GM18519 (cell line): ENCODE results near the gene CFAP61.

ENCODE experiments used
- ATAC-seq: cut with Tn5 transposase; IDR thresholded peaks from one replicate; pipeline ENCODE4 v1.9.1; 2021; ENCODE audit warnings: mild to moderate bottlenecking, moderate library complexity; ENCODE audit not compliant: unreplicated experiment, low FRiP score

Gene CFAP61

DNA sequence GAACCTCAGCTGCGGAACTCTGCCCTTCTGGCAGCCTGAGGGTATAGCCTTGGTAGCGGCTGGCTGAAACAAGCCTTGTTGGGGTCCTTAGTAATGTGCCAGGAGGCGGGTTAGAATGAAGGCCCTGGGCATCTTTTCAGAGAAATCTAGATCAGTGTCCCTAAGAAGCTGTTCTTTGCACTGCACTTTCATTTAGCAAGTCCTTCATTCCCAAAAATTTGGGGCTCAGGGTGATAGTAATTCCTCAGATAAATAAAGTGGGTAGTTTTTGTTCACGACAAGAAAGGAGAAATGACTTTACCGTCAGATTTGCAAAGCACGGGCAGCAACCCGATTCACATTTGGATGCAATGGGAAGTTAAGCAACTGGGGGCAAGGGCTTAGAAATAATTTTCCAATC lies 318.8 kb downstream of the CFAP61 start:
- no peak for ATAC-seq

DNA sequence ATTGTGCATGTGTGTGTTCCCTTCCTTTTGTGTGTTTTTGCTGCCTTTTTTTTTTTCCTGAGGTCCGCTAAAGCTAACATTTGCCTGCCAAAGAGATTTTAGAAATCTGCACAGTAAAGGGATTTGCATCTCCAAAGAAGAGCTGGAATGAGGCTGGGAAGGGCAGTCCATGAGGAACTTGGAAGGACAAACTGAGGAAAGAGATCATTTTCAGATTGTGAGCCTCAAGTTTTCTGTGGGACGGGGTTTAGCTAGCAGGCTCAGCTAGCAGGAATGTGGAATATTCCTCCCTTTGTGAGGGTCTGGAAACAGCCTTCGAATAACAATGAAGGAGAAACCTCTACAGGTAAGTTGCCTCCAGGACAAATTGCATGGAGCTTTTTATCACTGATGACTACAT lies 319.3 kb downstream of the CFAP61 start:
- ATAC-seq = no peak

DNA sequence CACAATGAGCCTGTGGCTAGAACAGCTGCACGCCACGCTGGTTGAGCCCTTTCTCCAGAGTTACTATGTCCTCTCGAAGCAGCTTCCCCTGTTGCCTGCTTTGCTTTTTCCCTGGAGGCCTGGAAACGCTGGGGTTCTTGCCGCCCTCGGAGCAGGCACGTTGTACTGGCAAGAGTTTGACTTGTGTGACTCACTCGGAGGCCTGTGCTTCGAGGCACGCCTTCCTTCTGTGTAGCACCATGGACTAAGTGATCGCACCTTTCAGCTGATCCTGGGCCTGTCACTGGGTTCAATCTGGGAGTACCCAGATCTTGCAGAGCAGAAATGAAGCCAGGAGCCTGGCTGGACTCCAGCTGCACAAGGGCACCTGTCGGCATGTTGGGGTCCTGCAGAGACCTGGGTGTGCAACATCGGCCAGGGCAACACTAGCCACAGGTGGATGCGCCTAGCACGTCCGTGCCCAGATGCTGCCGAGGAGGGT lies 320.8 kb downstream of the CFAP61 start:
- no peak for ATAC-seq

DNA sequence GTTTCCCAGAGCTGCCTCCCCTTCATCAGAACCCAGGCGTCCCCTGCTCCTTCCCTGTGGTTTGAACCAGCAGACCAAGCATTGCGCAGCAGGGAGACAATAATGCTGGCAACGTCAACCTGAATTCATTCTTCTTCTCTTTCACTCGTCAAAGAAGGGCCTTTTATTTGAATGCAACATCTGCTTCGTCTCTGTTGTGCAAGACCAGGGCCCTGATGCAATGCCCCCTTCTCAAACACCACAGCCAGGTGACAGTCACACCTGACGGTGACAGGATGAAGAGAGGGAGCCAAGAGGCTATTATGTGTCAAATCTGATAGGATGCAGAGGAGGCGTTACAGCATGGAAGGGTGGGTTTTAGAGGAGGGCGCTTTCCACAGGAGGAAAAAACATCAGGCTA lies 323.5 kb downstream of the CFAP61 start:
- ATAC-seq = no peak

DNA sequence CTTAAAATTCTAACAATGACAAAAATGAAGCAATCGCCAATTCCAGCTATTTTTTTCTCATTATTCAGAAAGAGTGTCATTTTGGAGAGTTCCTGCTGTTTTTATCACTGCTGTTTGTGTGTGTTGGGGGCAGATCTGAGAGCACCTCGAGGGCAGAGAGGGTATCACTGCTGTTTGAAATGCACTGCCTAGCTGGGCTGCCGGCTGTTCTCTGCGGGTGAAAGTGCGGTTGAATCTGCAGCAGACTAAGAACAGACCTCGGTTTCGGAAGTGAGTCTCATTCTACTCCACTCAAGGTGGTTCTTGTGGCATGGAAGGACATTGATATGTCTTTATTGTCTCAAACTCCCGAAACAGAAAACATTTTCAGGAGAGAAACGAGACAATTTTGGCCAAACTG lies 333.9 kb downstream of the CFAP61 start:
- no peak for ATAC-seq

DNA sequence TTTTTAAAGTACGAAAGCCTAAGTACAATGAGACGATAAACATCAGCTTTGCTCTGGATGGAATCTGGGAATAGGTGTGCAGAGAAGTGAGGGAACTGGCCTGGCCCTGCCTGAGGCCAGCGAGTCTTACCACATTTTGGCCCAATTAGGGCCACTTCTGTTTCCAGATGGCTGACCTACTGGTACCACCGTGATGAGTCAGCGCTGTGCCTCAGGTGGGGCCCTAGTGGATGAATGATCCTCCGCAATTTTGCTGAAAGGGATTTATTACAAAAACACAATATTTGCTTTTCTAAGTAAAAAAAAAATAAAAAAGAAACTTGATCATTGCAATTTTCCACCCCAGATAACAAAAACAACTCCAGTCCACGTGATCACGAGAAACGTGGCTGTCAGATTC lies 338.1 kb downstream of the CFAP61 start:
- ATAC-seq = no peak

DNA sequence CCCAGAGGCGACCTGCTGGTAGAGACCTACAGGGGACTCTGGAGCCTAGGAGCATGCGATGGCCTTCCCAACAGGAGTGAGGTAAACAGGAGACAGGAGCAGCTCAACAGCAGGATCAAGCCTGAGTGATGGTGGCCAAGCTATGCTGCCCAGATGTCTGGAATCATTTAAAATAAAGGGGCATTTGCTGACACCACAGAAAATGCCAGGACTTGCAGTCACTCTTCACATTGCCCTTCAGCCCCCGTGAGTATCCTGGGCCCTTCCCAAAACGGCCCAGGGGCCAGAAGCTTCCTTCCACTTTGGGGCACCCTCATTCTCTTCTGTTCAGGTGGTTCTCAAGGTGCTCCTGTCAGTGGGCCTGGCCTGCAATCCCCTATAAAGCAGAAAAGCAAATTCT lies 338.8 kb downstream of the CFAP61 start:
- ATAC-seq = no peak

DNA sequence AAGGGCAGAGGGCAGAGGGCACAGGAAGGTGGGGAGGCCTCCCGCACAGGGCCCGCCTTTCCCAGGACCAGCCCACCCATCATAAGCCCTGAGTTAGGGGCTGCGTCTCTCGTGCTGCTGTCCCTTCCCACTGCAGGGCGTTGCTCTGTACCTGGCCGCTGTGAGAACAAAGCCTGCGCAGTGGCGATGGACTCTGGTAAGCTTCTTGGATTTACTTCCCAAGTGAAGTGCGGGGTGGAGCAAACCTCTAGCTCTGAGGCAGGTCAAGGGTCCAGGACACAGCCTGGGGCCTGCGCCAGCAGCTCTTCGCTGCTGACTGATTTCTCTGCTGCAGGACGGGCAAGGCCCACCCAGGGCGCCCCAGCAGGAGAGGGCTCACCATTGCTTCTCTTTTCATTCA lies 339.4 kb downstream of the CFAP61 start:
- no peak for ATAC-seq

DNA sequence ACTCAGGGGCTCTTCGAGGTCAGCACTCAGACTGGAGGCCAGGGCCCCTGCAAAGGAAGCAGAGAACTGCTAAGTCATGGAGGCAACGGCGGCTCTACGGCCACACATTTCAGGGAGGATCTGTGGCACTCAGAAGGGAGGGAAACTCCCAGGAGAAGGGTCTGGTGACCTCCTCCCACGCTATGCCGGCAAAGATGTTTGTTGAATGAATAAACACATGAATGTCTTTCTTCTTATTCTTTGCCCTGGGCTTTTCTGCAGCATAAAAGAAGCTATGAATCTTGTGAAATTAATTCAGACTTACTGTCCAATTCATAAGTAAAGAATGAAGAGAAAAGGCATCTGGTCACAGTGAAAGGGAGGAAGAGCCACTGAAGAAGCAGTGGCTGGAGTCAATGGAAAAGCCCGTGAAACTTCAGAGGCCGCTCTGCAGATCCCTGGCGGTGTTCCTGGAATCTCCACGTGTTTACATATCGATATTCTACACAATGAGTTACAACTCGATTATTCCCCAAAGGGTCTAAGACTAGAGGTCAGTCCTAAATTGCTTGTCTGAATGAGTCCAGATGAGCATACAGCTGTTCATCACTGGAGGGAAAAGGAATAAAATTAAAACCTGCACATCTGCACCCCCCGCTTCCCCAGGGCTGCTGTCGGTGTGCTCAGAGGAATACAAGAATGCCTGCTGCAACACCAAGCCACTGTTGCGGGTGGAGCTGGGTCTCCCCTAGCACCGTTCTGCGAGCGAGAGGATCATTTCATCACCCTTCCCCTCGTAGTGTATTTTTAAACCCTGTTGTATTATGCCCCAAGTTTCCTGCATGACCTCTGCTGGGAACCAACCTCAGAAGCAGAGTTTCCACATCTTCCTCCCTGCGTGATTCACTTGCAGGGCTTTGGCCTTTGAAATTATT lies 341.1 kb downstream of the CFAP61 start:
- ATAC-seq = no peak

DNA sequence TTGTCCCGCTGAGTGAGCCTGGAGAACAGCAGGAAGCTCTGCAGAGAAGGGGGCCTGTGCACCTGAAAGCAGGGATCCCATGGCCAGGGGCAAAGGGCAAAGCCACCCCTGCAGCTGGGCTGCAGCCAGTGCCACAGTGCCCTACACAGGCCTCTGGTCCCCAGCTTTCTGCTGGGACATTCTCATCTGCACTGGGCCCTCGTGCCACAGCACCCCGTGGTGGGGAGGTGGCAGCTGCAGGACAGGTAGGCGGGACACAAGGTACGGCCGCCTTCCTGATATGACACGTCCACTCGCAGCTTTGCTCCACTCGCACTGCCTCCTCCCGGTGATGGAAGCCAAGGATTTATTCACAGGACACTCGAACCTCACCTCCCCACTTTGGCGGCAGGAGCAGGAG lies 342.8 kb downstream of the CFAP61 start:
- ATAC-seq = no peak

DNA sequence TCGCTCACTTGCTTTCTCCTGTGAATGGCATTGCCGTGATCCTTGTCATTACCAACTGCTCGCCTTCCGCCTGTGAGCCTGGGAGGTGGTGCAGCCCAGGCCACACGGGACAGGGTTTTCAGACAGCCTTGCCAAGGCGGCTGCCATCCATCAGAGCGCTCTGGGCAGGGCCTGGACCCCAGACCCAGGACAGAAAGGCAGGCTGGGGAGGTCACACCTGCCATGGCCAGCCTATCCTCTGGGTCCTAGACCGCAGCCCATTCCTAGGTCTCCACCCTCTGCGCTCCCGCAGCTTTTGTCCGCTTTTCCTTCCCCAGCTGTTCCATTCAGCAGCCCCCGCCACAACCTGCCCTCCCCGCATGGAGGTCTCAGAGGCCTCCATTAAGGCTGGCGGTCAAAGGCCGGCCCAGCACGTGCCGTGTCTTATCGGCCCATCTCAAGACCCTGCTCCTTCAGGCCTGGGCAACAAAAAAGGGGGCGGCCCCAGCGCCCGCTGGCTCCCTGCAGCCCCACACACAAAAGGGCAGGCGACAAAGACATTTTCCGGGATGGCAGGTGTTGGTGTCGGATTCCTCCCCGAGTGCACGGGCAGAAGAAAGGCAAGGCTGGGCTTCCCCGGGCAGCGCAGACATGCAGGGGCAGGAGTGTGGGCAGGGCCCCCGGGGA lies 343.7 kb downstream of the CFAP61 start:
- ATAC-seq = no peak

DNA sequence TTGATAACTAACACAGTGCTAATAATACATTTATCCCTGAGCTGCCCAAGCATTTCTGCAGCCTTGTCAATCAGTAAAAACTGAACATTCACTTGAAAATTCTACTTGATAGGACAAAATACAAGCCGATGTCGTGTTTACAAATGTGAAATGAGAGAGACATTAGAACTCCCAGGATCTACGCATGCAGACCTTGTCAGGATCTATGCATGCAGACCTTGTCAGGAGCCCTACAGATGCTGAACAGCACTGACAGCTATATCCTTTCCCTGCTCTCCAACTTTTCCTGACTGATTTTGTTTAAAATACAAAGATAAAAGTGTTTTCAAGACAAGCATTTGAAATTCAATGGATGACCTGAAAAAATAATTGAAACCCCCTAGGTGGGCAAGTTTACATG lies 344.5 kb downstream of the CFAP61 start:
- no peak for ATAC-seq

DNA sequence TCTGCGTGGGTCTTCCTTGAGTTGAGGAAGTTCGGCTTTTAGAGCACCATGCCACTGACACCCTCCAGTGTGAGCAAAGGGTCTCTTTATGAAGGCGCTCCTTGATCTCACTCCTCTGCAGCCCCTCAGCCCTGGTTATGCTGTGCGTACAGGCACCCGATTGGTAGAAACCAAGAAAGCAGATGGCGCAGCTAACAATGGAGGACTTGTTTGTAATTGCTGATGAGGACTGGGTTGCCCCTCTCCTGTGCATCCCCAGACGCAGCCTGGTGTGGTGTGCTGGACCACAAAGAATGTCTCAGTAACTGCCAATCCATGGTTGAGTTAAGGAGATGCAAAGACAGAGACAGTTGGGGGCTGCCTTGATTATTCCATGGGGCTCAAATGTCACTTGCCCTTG lies 345.8 kb downstream of the CFAP61 start:
- no peak for ATAC-seq

DNA sequence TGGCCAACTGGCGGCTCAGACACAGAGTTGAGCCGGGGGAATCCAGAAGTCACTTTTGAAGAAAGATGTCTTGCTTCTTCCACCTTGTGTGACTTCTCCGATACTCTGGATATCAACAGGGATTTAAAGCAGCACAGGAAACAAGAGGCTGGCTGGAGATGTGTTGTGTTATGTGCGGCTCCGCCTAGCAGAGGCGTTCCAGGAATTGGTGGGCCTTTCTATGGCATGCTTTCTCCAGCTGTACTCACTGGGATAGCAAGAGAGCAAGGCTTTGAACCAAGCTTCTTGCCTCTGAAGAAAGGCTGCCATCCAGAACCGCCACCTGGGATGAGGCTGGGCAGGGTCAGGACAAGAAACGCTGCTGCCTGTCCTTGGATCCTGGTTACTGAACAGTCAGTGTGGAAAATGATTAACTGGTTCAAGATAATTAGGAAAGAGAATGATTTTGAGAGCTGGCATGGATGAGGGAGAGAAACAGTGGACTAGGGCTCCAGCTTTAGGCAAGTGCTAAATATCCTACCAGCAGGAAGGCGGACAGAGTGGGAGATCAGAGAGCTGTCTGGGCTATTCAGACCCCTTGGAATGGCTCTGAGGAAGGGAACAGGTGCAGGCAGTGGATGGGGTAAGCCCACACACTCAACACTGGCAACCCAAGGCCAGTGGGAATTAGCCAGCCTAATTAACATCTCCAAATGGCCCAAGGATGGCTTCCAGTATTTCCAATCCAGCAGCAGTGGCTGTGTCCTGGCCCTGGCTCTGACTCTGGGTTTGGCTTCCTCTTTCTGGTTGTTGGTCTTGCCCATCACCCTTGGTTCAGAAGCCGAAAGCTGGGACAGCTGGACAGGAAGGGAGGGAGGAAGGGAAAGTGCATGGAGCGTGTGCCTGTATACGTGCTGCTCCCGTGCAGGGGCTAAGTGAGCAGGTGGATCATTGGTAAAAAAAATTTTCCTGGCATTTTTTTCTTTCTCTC lies 347.5 kb downstream of the CFAP61 start:
- ATAC-seq = no peak

DNA sequence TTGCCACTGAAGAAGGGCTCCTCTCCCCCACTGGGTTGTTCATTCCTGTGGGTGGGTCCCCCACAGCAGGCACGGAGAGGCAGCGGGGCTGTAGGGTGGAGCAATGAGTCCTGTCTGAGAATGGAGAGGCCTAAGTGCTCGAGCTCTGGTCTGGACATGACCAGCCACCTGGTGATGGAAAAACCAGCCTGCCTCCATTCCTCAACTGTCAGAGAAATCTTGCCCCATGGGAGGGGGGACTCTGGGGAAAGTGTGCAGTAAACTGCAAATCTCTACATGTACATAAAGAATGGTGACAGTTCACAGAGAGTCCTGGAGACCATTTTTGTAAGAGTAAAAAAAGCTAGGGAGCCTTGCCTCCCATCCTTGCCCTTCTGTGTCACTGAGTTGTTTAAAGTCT lies 349.7 kb downstream of the CFAP61 start:
- no peak for ATAC-seq

DNA sequence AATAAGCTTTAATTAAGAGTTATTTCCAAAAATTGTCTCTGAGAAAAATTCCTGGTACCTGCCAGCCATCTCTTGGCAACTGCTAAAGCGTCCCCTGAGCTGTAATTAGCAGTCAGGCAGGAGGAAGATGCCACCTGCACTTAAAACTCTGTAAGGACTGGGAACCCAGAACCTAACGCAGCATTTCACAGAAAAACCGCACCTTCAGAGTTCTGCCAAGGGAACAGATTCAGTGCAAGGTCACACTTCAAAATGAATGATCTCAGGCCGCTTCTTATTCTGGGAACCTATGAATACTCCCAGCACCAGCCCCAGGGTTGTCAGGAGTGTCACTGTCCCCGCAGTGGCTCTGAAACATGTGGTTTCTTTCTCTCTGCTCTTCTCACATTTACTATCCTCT lies 352.3 kb downstream of the CFAP61 start:
- ATAC-seq = no peak

DNA sequence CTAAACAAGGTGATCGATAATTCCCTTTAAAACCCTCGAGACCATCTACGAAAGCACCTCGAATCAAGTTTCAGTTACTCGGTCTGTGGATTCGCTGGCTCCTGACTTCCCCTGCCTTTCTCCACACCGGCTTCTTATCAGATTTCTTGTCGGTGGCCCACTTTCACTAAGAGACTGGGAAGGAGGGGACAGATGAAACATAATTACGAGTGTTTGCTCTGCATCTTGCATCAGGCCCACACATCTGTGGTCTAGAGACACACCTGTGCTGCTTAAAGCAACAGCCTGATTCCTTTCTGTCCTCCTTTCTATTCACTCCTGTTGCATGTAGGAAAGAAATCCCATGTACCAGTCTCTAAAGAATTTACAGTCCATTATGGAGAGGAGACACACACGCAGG lies 353.3 kb downstream of the CFAP61 start:
- ATAC-seq = no peak

DNA sequence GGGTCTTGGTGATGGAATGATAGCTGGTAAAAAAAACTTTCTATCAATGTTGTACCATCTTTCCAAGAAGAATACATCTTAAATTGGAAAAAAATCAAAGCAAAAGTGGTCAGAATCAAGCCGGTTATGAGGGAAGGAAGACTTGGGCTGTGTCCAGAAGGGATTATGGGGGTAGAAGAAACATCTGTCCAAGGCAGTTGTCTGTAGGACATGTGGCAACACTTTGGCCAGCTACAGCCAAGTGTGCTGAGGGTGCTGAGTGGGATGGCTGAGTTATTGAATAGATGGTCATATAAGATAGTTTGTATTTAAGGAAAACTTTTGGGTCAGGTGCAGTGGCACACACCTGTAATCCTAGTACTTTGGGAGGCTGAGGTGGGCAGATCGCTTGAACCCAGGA lies 354.0 kb downstream of the CFAP61 start:
- ATAC-seq = no peak

DNA sequence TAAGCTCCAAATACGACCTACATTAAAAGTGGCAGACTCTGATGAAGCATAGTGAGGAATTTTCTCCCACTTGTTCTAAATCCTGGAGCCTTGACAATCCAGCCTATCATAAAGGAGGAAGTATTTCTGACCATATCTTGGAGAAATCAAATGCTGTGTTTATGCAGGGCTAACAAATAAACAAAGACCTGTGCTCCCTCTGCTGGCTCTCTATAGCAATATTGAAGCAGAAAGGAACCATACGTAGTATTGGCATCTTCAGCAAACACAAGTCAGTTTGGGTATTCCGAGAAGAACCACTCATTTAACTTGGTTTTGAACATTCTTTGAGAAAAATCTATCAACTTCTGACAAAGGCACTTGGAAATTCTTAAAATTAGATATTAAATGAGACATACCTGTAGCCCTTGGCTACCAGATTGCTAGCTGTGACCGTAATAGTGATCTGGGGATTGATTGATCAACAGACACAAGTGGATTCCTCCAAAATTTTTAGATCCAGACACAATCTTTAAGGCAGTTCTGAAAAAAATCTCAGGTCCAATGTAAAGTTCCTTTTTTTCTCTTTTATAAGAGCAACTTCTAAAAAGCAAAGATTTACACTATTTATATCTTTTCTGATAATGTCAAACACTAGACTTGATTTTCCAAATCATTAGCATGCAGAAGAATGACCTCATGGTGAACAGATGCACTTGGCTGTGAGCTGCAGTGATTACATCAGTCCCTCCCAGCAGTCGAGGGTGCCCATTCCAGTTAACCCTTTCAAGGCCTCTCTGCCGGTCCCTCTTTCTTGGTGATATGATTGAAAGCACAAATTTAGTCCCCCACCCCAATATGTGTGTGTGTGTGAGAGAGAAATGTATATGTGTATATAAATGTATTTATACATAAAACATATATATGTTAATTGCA lies 355.8 kb downstream of the CFAP61 start:
- no peak for ATAC-seq

DNA sequence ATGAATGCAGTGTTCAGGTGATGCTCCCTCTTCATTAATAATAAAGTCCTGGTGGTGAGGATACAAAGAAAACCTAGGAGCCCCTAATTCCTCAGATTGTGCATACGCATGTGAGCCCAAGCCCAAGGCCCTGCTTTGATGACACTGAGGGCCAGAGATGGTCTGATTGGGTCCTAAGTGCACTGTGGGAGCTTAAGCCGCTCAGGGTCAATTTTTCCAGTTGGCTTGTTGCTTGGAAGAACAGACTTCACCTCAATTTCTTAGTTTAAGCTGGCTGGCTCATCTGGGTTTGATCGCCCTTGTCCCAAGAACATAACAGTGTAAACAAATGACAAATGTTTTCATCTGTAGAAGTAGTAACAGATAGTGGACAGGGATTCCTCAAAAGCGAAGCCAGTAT lies 357.0 kb downstream of the CFAP61 start:
- no peak for ATAC-seq
